HCT116 (cell line): ENCODE measurements around the gene SGMS1. TPM values are rescaled to one million over a fixed set of nuclear protein-coding genes. Genes with fewer than 3 reads are reported as not detected.

Source experiments
- ATAC-seq: fragments of 200-7000 bp; cut with Tn5 transposase; 2 replicates; pipeline ENCODE4 v1.9.1; 2020; ENCODE audit warnings: mild to moderate bottlenecking, moderate library complexity
- BruUV-seq: library from RNA; stranded (reverse); fragments of 400-500 nt; replicated peaks from 2 replicates; lab custom pipeline; 2021; lab: Mats Ljungman, UMichigan
- CTCF ChIA-PET: fragments of 300-600 bp; sonication (Branson Sonifier 250); formaldehyde crosslinking; loops from one replicate; lab custom pipeline; 2021; ENCODE audit warnings: antibody characterized with exemption; lab: Charles Lee
- POLR2A ChIA-PET: fragments of 300-600, 350-600 bp; sonication (Branson Sonifier 250); formaldehyde crosslinking; loops from one replicate; lab custom pipeline; 2021; ENCODE audit warnings: antibody characterized with exemption; lab: Charles Lee
- RAD21 ChIA-PET, 2 experiments: fragments of 300-600 bp; sonication (Branson Sonifier 250); formaldehyde crosslinking; loops; one replicate each; lab custom pipeline; 2023; ENCODE audit warnings: low total read pairs in 2 of 2; ENCODE audit not compliant: uncharacterized antibody in 2 of 2, unreplicated experiment in 2 of 2, low non-redundant PET in 1 of 2; lab: Charles Lee
- DNase-seq: peaks from one replicate; pipeline ENCODE4 v3.0.0-alpha.2; 2010; ENCODE audit warnings: low read depth, low spot score
- H2AFZ ChIP-seq: fragments of 200-600 bp; shearing (Covaris generic), sonication (generic); 2 replicates; pipeline ENCODE4 v1.6.1; 2017; ENCODE audit warnings: low read depth, mixed run types, mixed read lengths, antibody characterized with exemption, low read length; ENCODE audit not compliant: poor library complexity, severe bottlenecking
- H3K27ac ChIP-seq: 2 replicates; pipeline ENCODE4 v1.5.1; 2012; ENCODE audit warnings: low read depth, low read length
- H3K27me3 ChIP-seq: fragments of 200-600 bp; sonication (generic); 2 replicates; pipeline ENCODE4 v1.6.1; 2016; ENCODE audit warnings: mixed run types, low read length, mixed read lengths; ENCODE audit not compliant: insufficient read depth
- H3K36me3 ChIP-seq, 2 experiments: fragments of 200-500 bp in 1 of 2; fragments of 200-600 bp in 1 of 2; sonication (Bioruptor generic) in 1 of 2; sonication (generic) in 1 of 2; 2 replicates each; pipeline versions ENCODE4 v1.5.1 to v1.6.1; 2014 to 2016; ENCODE audit warnings: low read length in 2 of 2, inconsistent platforms in 1 of 2, mixed read lengths in 1 of 2, mixed run types in 1 of 2; ENCODE audit not compliant: insufficient read depth in 2 of 2, control insufficient read depth in 1 of 2
- H3K4me1 ChIP-seq, 2 experiments: fragments of 200-600 bp in 1 of 2; sonication (generic) in 1 of 2; 2 replicates each; pipeline versions ENCODE4 v1.5.1 to v1.6.1; 2012 to 2017; ENCODE audit warnings: low read length in 2 of 2, inconsistent platforms in 1 of 2, mild to moderate bottlenecking in 1 of 2, mixed read lengths in 1 of 2, mixed run types in 1 of 2, moderate library complexity in 1 of 2; ENCODE audit not compliant: insufficient read depth in 2 of 2, control insufficient read depth in 1 of 2
- H3K4me2 ChIP-seq: fragments of 200-600 bp; sonication (generic); 2 replicates; pipeline ENCODE4 v1.6.1; 2017; ENCODE audit warnings: mixed run types, low read length, mixed read lengths
- H3K4me3 ChIP-seq, 2 experiments: fragments of 200-600 bp in 1 of 2; sonication (generic) in 1 of 2; replicated peaks in 1 of 2; 2 replicates each; pipeline ENCODE4 v1.5.1; 2011 to 2016; ENCODE audit warnings: low read length in 2 of 2, control low read depth in 1 of 2, low read depth in 1 of 2, mild to moderate bottlenecking in 1 of 2, mixed read lengths in 1 of 2, mixed run types in 1 of 2
- H3K79me2 ChIP-seq: fragments of 200-600 bp; sonication (generic); 2 replicates; pipeline ENCODE4 v1.6.1; 2017; ENCODE audit warnings: mild to moderate bottlenecking, mixed run types, low read length, moderate library complexity, mixed read lengths; ENCODE audit not compliant: insufficient read depth
- H3K9ac ChIP-seq: fragments of 200-600 bp; sonication (generic); 2 replicates; pipeline ENCODE4 v1.6.1; 2016; ENCODE audit warnings: low read length, mixed read lengths
- H3K9me2 ChIP-seq: fragments of 200-600 bp; sonication (generic), shearing (Covaris generic); 2 replicates; pipeline ENCODE4 v1.6.1; 2017; ENCODE audit warnings: mixed run types, mild to moderate bottlenecking, moderate library complexity; ENCODE audit not compliant: insufficient read depth
- H3K9me3 ChIP-seq, 2 experiments: fragments of 200-500 bp in 1 of 2; fragments of 200-600 bp in 1 of 2; sonication (Bioruptor generic) in 1 of 2; sonication (generic) in 1 of 2; 2 replicates each; pipeline ENCODE4 v1.6.1; 2014 to 2017; ENCODE audit warnings: low read length in 2 of 2, mixed read lengths in 2 of 2, inconsistent platforms in 1 of 2, low read depth in 1 of 2, mild to moderate bottlenecking in 1 of 2, mixed run types in 1 of 2, moderate library complexity in 1 of 2; ENCODE audit not compliant: control insufficient read depth in 1 of 2, insufficient read depth in 1 of 2
- H4K20me1 ChIP-seq: fragments of 200-600 bp; sonication (generic), shearing (Covaris generic); 2 replicates; pipeline ENCODE4 v1.6.1; 2017; ENCODE audit warnings: mixed run types, mild to moderate bottlenecking, moderate library complexity; ENCODE audit not compliant: insufficient read depth
- CBX3 ChIP-seq: IDR thresholded peaks from 2 replicates; pipeline ENCODE4 v1.6.1; 2012; ENCODE audit warnings: low read depth
- EZH2 ChIP-seq: fragments of 200-600 bp; sonication (generic); IDR thresholded peaks from 2 replicates; pipeline ENCODE4 v1.6.1; 2017; ENCODE audit warnings: antibody characterized with exemption, mixed run types
- MAX ChIP-seq: IDR thresholded peaks from 2 replicates; pipeline ENCODE4 v1.6.1; 2012
- REST ChIP-seq: IDR thresholded peaks from 2 replicates; pipeline ENCODE4 v1.6.1; 2012; ENCODE audit warnings: low read depth
- SRF ChIP-seq: IDR thresholded peaks from 2 replicates; pipeline ENCODE4 v1.6.1; 2012; ENCODE audit warnings: low read depth
- intact Hi-C: fragments of 100-400 bp; cut with micrococcal nuclease; formaldehyde crosslinking; loops from 2 replicates; pipeline ENCODE4 v1.10.0; 2022
- total RNA-seq: library from RNA; stranded (reverse); gene quantifications from one replicate; pipeline ENCODE4 v1.2.1, GENCODE V29; 2021; ENCODE audit not compliant: unreplicated experiment

SGMS1 gene
- total RNA-seq, 1 experiment from 2014 or later = 29.1 TPM

GRCh38 chr10:50619882-50620281, 3.9 kb downstream of the SGMS1 start:
- ChIA-PET CTCF (no interaction called here), RAD21 (no interaction called here)

More at GRCh38 chr10:50619882-50620281, 3.9 kb downstream of the SGMS1 start:
- DNase-seq (no peak), ATAC-seq (no peak)
- Histone ChIP-seq H3K4me1 (peaks cover 14 to 26% of the 10 kb centered on the region in 2 experiments), H3K9me2 (no peaks in the 10 kb centered on the region), H3K4me2 (no peak overlapping the region), H3K36me3 (no peaks in the 10 kb centered on the region), H3K9ac (no peak overlapping the region), H3K79me2 (peaks cover 56% of the 10 kb centered on the region), H4K20me1 (no peaks in the 10 kb centered on the region), H3K4me3 (no peak overlapping the region), H3K9me3 (no peaks in the 10 kb centered on the region), H3K27me3 (no peaks in the 10 kb centered on the region), H3K27ac (no peak overlapping the region), H2AFZ (no peak overlapping the region)
- intact Hi-C loops = loop anchor here (5.0 kb wide), 1 partner anchor 203 kb away; no protein-coding TSS in a partner anchor
- POLR2A ChIA-PET = no interaction called here
- BruUV-seq = no TSS peak
- TF ChIP-seq CBX3 (no peak), EZH2 (no peak), MAX (no peak), REST (no peak), SRF (no peak)
